GM19025 (cell line): ENCODE data around the gene NUP107.

Experiments used
- ATAC-seq: cut with Tn5 transposase; IDR thresholded peaks from one replicate; pipeline ENCODE4 v1.9.1; 2021; ENCODE audit warnings: mild to moderate bottlenecking, low read depth, moderate library complexity; ENCODE audit not compliant: unreplicated experiment

Gene NUP107

DNA sequence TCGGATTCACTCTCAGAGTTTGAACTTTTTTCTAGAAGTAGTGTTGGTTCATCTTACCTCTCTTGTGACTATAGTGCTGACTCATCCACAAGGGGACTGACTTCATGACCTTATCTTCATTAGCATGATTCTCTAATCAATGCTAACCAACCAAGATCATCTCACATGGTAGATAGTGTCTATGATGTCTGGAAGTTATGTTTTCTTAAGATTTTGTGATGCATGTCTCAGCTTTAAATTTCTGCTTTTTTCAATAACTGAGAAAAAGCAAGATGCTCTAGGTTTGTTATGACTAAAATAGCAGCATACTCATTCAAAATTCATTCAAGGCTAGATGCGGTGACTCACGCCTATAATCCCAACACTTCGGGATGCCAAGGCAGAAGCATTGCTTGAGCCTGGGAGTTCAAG lies 46.9 kb downstream of the NUP107 start:
- ATAC-seq, result no peak

DNA sequence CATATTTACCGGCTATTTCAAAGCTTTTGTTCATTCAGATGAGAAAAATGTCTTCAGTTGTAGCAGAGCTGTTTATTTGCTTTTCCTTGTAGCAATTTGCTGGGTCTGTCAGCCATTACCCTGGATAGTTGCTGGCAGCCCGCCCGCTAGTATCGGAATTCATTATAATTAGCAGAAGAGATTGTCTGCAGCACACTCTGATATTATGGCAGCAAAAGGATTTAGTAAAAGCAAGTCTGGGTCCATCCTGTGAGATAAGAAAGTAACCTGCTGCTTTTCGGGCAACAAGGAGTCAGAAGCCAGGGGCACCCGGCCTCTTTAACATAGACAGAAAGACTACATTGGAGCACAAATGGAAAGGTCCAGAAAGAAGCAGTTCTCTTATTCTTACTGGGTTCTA lies 53.1 kb downstream of the NUP107 start:
- ATAC-seq, result no peak

DNA sequence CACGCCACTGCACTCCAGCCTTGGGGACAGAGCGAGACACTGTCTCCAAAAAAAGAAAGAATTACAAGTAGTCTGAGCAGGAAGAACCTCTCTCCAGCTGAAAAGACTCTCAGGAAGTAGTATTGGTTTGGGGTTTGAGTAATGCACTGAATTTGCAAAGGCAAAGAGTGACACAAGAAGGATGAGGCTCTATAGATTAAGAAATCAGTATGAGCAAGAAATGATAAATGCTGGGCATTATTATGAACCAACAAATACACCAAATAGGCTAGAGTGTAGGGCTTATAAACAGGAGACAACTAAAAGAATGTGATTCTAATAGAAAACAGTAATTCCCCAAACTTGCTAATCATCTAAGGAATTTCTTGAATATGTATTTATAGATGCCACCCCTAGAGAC lies 56.6 kb downstream of the NUP107 start:
- ATAC-seq, result no peak

DNA sequence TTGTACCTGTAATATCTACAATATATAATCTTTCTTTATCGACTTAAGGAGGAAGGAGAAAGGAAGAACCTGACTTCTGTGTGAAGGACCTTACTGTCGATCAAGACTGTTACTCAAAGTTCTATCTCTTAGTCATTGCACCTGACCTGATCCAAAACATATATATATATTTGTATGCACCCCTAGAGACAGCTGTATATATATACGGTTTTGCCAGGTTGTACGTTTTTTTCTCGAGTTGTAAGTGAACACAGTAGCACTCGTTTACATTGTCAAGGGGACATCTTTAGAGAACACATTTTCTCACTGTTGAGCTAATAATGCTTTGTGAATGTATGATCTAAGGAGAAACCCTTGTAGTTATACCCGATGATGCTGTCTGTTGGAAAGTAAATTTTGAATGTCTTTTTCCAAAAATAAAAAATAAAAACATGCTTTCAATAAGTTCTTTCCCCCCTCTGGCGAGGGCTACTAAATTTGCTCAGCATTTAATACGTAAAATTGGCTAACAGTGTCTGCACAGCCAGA lies 58.7 kb downstream of the NUP107 start:
- no peak for ATAC-seq

GRCh38 chr12:68745904-68746571 lies 59.3 kb downstream of the NUP107 start, which contains the start of gene SLC35E3:
TSS of gene SLC35E3 (plus strand) at chr12:68746176. CDS start at chr12:68746378, 202 bp downstream.
- ATAC-seq, result peak; percentile 98

DNA sequence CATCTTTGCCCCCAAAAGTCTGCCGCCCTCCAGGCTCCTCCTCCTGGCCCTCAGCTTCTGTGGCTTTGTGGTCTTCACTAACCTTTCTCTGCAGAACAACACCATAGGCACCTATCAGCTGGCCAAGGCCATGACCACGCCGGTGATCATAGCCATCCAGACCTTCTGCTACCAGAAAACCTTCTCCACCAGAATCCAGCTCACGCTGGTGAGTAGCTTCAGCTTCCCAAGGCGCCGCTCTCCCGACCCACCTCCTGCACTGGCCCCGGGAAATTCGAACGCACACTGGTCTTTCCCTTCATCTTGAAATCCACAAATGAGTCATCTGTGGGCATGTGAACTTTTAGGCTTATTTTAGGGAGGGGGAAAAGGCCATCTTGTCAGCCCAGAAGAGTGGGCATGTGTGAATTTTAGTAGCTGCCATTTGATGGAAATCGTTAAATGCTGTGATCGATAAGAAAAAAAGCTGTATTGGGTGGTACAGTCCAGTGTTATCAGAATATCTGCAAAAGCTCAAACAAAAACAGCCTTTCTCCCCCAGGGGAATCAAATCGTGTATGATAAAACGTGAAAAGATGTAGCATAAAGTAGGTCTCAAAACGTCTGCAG lies 59.9 kb downstream of the NUP107 start:
- peak; percentile 24 for ATAC-seq

- no peak for ATAC-seq
Observed at GRCh38 chr12:68749443-68749842, 62.7 kb downstream of the NUP107 start.

DNA sequence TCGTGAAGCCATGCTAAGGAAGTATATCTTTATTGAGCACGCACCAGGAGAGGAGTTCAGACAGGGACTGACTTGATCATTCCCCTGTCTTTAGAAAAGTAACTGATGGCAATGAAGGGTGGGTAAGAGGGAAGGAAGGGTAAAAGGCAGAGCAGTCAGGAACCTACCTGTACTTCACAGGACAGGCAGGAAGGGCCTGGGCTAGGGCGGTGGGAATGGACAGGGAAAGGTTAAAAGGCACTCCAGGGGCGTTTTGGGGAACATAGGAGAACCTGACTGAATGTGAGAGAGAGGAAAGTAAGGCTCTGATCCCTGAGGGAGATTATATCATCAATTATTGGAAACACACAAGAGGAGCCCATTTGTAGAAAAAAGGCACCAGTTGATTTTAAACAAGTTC lies 63.1 kb downstream of the NUP107 start:
- no peak for ATAC-seq

DNA sequence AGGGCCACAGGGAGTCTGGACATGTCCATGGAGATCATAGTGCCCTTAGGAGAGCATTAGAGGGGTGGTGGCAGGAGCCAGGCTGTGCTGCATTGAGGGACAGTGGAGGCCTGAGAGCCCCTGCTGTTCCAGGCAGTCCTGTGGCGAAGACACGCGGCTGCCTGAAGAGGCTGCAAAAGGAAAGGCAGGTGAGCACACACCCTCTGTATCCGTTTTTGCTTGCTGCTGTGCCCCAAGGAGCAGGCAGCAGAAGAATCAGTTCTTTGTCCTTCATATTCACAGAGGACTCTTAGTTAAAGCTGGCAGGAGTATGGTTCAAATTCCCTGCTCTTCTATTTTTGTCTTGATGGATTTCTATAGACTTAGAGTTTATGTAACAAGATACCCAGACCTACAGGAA lies 63.7 kb downstream of the NUP107 start:
- ATAC-seq, result no peak

DNA sequence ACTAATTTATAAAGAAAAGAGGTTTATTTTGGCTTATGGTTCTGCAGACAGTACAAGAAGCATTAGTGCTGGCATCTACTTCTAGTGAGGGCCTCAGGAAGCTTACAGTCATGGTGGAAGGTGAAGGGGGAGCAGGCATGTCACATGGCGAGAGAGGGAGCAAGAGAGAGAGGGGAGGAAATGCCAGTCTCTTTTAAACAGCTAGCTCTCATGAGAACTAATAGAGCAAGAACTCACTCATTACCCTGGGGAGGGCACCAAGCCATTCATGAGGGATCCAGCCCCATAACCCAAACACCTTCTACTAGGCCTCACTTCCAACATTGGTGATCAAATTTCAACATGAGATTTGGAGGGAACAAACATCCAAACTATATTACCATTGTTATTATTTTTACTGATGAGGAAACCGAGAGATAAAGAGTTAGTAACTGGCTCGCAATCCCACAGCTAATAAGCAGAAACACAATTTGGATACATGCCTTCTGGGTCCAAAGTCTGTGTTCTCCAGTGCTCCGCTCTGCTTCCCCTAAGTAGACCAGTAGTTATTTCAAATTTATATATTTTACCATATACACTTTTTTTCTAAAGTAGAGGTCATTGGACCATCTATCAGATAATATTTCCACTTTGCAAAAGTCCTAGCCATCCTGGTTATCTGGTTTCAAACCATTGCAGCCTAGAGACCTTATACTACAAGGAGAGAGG lies 68.9 kb downstream of the NUP107 start:
- ATAC-seq, result no peak

- no peak for ATAC-seq
Observed at GRCh38 chr12:68759852-68760251, 73.1 kb downstream of the NUP107 start.

DNA sequence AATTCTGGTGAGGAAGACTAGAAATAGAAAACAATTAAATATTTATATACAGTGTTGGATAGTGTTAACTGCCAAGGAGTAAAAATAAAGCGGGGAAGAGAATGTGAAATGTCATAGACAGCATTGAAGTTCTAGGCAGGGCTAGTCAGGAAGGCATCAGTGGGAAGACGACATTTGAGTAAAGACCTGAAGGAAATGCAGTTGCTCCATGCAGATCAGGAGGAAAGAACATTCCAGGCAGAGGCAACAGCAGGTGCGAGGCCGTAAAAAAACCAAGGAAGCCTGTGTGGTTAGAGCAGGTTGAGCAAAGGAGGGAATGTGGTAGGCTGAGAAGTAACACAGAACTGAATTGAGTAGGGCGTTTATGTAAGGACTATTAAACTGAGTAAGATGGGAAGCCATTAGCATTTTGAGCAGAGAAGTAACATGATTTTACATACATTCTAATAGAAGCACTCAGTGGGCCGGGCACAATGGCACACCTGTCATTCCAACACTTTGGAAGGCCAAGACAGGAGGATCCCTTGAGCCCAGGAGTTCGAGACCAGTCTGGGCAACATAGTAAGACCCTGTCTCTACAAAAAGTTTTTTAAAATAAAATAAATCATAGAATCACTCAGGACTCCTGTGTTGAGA lies 74.1 kb downstream of the NUP107 start:
- no peak for ATAC-seq

DNA sequence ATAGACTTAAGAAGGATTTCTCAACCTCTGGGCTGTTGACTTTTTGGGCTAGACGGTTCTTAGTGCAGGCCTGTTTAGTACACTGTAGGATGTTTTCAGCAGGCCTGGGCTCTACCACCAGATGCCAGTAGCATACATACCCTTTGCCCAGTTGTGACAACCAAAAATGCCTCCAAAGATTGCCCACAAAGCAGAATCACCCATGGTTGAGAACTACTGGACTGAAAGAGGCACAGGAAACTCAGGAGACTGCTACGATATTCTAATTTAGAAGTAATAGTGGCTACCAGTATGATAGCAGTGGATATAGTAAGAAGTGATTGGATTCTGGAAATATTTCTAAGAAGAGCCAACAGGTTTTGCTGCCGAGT lies 74.6 kb downstream of the NUP107 start:
- ATAC-seq, result no peak

DNA sequence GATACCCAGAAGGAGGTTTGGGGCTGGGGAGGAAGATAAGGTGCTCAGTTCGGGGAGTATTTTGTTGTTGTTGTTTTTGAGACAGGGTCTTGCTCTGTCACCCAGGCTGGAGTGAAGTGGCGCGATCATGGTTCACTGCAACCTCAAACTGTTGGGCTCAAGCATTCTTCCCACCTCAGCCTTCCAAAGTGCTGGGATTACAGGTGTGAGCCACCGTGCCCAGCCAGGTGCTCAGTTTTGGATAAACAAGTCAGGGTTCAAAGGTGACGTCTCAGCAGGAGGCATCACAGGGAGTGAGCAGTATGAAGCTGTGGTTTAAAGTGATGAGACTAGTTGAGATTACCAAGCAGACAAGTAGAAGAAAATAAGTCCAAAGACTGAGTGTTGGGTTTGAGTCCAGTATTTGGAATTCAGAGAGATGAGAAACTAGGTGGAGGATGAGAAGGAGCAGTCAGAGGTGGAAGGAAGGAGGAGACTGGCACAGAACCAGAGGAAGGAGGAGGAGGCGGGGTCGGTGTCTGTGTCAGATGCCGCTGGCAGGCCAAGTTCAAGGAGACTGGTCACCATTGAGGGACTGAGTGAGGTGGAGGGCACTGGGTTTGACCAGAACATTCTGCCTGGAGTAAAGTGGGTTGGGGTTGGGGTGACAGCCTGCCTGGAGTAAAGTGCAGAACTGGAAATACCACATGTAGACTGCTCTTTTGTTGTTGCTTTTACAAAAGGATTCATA lies 75.3 kb downstream of the NUP107 start:
- no peak for ATAC-seq

DNA sequence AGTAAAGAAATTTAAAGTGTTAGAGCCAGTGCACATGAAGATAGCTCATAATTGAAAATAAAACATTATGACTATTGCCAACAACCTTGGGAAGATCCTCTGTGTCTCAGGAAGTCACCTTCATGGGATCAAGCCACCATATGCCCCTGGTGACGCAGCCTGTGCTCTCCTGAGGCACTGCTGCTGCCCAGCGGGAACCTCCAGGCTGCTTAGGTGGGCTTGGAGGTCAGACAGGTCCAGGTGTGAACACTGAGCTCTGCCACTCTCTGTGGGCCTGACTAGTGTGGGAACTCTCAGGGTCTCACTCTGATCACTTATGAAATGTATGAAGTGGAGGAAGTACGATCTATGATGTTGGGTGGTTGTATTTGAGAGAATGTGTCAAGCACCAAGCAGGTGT lies 75.9 kb downstream of the NUP107 start:
- ATAC-seq, result no peak

GRCh38 chr12:68765696-68766095 lies 78.9 kb downstream of the NUP107 start:
- ATAC-seq, result no peak

DNA sequence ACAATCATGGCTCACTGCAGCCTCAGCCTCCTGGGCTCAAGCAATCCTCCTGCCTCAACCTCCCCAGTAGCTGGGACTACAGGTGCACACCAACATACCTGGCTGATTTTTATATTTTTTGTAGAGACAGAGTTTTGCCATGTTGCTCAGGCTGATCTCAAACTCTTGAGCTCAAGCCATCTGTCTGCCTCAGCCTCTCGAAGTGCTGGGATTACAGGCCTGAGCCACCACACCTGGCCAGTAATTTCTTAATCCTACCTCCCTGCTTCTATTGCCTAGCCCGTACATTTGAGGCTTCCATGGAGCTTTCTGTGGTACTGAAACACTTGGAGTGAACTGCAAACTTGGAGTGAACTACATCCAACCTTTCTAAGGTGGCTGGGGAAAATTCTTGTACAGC lies 79.9 kb downstream of the NUP107 start:
- ATAC-seq, result no peak

DNA sequence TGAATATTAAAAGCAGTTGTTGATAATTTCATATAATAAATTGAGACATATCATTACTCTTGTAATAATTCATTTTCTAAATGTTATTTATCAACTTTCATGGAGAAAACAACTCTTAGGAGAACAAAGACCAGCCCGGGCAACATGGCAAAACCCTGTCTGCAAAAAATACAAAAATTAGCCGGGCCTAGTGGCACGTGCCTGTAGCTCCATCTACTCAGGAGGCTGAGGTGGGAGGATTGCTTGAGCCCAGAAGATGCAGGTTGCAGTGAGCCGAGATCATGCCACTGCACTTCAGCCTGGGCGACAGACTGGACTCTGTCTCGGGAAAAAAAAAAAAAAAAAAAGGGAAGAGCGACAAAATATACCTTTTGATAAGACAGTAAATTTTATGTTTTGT lies 80.4 kb downstream of the NUP107 start:
- no peak for ATAC-seq

DNA sequence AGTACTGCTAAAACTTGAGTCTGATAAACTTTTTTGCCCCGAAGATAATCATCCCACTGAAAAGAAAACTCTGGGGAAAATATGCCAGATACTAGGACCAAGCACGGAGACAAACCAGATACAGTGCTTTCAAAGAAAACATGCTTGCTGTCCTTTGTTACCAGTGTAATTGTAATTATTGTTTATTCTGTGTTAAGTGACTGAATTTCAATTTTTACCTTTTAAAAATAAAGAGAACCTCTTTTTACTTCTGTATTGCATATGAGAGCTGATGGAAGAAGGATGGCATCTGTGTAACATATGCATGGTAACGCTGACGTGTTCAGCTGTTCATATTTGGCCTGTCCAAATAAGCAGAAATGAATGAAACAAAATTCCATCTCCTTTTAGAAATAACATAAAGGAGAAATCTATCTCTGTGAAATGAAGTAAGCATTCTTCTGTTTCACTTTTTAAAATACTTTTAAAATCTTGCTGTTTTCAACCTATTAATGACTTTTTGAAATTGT lies 81.7 kb downstream of the NUP107 start:
- no peak for ATAC-seq

DNA sequence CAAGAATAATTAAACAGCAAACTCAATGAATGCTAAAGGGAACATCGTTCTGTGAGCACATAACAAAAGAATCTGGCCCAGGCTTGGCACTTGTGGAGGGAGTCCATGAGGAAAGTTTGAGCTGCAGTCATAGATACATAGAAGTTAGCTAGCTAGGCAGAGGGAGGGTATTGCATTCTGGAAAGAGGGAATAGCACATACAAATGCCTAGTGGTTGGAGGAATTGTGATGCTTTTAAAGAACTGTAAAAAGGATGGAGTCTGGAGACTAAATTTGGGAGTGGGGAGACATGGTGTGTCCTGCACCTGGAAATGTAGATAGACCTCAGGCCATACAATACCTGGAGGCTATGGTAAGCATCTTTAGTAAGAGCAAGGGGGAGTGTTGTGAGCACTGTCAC lies 83.2 kb downstream of the NUP107 start:
- ATAC-seq, result no peak
